ENCODE results near the gene PSMD11.

DNA sequence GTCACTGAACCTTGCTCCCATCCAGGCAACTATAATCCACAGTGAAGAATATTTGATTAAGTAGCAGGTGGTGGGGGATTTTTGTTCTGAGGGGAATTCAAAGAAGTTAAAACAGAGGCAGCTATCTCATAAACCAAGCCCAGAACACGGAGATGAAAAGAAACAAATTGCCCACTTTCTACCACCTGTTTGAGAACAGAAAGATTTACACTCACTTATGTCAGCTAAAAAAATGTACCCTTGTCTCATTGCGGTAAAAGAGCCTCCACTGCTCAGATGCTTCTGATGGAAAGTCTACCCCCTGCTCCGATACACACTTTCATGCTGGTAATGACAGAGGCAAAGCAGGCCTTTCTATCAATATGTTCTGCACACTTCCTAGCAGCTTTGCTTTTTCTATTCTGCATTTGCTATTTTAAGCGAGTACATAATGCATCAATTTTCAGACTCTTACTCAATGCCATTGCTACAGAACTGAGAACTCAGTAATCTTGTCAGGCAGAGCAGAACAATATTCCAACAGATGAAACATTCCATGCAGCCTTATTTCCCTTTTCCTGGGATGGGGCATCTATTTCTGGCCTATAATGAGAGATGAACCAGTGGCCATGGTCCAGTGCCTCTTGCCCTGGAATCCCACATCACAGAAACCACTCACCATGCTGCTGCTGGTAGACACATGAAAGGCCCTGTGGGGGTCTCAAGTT is 71.5 kb downstream of the PSMD11 start:
- TF ChIP-seq, protein P1, sequence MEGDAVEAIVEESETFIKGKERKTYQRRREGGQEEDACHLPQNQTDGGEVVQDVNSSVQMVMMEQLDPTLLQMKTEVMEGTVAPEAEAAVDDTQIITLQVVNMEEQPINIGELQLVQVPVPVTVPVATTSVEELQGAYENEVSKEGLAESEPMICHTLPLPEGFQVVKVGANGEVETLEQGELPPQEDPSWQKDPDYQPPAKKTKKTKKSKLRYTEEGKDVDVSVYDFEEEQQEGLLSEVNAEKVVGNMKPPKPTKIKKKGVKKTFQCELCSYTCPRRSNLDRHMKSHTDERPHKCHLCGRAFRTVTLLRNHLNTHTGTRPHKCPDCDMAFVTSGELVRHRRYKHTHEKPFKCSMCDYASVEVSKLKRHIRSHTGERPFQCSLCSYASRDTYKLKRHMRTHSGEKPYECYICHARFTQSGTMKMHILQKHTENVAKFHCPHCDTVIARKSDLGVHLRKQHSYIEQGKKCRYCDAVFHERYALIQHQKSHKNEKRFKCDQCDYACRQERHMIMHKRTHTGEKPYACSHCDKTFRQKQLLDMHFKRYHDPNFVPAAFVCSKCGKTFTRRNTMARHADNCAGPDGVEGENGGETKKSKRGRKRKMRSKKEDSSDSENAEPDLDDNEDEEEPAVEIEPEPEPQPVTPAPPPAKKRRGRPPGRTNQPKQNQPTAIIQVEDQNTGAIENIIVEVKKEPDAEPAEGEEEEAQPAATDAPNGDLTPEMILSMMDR (IDR thresholded peaks at IDR 0.05 in 8 of 11, conservative IDR thresholded peaks at IDR 0.05 in 3 of 11), result no peak
- no peak for TF ChIP-seq POLR2A (IDR thresholded peaks at IDR 0.05)

All from spleen (tissue), 7 donors.